ELF-1 (cell line): ENCODE results near the gene SCYGR1.
A peak's percentile ranks its signal among the peaks of the same experiment; 100 is the strongest.
"Not testable (repeated sequence)": the region's sequence is repeated elsewhere in the genome, so short reads cannot be mapped to it uniquely, and the experiment has no call there.

Source experiments
- DNase-seq: peaks from one replicate; pipeline ENCODE4 v3.0.0-alpha.2; 2016; ENCODE audit warnings: low read depth, low spot score

The SCYGR1 gene, protein sequence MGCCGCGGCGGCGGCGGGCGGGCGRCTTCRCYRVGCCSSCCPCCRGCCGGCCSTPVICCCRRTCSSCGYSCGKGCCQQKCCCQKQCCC

DNA sequence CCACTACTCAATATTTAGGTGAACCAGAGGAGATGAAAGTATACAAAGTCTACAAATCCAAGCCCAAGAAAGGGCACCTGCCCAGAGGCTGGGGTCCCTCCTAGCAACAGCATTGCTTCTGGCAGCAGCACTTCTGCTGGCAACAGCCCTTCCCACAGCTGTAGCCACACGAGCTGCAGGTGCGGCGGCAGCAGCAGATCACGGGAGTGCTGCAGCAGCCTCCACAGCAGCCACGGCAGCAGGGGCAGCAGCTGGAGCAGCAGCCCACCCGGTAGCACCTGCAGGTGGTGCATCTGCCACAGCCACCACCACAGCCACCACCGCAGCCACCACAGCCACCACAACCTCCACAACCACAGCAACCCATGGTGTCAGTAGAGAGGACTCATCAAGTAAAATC, at the start of gene SCYGR1:
Gene SCYGR1 (minus strand): TSS at position 367 of the 400 bp plus-strand sequence. CDS start 0 bp downstream, at position 367.
- not testable (repeated sequence) for DNase-seq

DNA sequence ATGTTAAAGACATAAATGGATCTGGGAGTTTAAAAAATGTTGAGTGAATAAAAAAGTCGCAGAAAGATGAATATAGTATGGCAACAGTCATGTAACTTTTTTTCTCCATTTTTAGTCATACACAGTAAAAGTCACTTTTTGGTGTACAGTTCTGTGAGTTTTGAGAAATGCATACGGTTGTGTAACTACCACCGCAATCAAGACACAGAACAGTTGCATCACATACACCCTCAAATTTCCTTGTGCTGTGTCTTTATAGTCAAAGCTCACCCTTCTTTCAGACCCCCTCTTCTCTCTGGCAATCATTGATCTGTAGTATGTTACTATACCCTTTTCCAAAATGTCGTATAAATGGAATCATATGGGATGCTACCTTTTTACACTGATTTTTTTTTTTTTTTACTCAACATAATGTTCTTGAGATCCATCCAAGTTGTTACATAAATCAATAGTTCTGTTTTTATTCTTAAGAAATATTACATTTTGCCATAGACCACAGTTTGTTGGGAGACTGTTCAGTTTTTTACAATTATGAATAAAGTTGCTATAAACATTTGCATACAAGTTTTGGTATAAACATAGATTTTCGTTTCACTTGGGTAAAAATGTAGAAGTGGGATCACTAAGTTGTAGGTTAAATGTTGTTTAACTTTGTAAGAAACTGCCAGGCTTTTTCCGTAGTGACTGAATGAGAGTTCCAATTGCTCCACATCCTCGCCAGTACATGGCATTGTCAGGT, 48.9 kb upstream of the SCYGR1 start:
- DNase-seq, result no peak

DNA sequence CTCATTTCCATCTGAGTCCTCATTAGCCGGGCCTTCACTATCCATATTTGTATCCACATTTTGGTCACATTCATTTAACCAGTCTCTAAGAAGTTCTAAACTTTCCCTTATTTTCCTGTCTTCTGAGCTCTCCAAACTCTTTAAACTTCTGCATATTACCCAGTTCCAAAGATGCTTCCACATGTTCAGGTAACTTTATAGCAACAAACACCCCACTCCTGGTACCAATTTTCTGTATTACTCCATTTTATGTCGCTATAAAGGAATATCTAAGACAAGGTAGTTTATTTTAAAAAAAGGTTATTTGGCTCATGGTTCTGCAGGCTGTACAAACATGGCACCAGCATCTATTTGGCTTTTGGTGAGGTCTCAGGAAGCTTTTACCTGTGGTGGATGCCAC, 45.4 kb upstream of the SCYGR1 start:
- no peak for DNase-seq

DNA sequence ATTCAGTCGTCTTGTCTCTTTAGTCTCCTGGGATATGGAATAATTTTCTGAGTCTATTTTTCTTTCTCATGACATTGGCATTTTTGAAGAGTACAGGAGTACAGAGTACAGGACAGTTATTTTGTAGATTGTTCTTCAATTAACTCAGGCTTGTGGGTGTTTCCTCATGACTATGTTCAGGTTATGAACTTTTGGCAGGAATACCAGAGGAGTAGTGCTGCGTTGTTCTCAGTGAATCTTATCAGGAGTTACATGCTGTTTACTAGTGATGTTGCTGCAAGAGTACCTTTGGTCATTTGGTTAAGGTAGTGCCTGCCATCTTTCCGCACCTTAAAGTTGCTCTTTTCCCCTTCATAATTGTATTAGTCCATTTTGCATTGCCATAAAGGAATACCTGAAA, 42.9 kb upstream of the SCYGR1 start:
- no peak for DNase-seq

DNA sequence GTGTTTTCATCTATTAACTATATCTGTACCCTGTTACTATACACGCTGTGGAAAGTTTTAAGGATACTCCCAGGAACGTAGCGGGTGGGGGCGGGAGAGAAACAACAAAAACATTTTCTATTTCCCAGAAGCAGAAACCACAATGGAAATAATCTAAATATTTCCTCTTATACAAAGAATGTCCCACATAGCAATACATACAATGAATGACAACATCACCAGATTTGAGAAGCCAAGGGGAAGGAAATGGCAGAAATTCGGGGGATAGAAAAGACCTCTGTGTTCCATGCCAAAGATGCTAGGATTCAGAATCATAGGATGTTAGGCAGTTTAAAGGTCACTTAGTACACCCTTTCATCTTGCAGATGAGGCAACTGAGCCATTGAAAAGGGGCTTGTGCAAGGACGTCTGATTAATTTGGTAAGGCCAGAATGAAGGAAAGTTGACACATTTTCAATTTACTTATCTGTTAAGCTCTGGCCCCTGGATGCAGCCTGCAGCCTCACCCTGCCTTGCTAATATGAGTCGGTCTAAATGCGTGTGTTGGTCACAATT, 41.1 kb upstream of the SCYGR1 start:
- DNase-seq, result no peak

DNA sequence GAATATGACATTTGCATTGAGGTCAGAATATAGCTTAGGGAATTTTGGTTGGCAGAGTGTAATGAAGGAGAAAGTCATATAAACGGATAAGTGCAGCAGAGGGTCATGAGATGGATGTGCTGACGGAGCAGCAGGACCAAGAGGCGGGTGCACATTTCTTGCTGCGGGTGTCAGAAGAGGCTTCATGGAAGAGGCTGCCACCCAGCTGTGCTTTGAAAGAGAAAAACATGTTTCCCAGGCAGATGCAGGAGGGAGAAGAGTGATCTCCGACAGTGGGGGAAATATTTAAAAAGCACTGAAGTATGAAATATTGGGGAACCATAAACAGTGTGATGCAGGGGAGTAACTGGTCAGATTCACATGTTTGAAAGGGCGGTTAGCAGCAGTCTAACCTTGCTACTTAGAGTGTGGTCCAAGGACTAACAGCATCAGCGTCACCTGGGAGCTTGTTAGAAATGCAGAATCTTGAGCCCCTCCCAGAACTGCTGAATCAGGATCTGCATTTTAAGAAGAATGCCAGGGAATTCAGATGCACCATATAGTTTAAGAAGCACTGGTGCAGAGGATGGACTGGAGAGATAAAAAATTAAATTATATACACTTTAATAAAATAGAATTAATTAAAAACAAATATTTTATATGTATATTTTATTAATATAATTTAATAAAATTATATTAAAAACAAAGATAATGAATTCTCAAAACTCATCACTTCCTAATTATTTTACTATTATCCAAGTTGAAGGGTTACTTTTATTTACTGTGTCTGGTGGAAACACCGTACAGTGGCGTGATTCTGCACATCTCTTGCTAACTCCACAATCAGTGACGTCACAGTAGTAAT, 36.1 kb upstream of the SCYGR1 start:
- no peak for DNase-seq

DNA sequence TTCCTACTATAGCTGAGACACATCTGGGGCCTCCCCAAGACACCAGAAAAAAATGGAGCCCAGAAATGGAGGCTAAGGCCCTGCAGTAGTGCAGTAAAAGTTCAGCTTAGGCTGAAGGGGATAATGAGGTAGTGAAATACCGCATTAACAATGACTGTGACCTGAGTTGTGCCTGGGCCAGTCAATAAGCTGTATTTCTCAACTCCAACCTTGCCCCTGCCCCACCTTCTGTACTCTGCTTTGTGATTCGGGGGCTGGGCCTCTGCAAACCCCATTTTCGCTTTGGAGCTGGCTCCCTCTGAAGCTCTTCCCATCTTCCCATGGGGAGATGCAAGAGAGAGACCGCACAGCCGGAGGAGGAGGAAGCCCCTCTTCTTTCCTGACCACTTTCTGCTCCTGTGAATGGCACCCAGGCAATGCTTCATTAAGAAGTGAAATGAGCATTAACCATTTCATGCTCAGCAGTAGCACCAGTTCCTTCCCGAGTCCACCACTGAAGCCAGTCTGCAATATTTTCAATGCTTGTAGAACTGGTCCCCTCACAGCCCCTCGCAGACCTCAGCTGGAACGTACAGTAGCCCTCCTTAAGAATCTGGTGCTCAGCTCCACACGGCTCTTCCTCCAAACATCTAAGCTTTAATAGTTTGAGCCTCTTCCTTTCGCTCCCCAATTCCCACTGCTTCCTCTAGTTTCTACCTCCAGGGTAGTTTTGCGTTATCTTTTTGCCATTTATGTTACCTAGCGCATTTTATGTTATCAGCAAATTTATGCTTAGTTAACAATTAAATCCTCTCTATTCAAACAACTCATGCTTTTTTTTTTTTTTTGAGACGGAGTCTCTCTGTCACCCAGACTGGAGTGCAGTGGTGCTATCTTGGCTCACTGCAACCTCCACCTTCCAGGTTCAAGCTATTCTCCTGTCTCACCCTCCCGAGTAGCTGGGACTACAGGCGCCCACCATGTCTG, 32.6 kb upstream of the SCYGR1 start:
- no peak for DNase-seq

DNA sequence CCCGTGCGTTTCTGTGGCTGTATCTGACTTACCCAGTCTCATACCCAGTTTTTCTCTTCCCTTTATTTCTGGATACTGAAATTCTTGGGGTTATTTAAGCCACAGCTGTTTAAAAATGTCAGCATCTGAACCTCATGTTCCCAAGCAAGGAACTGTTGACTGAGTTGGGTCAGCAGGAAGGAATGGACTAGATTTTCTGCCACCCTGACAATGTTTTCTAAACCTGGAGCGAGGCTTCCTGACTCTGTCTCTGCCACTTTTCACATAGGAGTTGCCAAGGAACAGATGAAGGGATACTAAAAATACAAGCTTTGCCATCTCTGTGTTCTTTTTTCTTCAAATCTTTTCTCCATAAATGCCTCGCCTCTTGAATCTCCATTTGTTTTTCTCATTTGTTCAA, 29.0 kb upstream of the SCYGR1 start:
- DNase-seq, result no peak

DNA sequence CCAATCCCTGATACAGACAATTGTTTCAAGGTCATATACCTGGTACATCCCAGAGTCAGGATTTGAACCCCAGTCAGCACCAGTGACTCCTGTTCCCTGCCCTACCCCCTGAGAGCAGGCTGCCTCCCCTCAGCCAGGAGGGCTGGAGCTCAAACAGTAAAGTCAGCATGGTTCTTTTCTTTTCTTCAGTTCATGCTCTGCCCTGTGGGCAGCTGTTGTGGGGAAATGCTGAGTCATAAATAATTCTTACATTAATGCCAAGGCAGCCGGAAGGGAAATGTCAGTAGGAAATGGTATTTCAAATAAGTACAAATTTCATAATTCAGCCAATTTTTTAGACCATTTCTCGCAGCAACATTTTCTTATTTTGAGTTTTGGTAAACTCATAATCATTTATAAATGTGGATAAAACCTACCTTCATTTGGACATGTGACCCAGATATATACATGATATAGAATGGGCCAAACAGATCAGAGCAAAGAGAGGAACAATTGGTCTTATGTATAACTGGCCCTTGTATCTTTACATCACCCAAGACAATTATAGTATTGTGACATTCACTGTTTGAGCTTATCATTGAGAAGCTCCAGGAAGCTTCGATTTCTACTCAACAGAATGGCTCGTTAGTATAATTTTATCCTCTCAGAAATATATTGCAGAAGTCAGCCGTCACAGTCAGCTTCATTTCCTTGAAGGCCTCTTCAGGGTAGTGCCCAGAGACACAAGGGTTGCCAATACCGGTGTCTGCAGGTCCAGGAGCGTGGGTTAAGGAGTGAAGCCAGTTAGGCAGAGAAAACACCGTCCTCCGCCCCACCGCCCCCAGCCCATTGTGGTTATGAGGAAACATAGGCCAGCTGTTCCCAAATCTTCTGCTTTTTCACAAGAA, 28.0 kb upstream of the SCYGR1 start:
- DNase-seq, result no peak

DNA sequence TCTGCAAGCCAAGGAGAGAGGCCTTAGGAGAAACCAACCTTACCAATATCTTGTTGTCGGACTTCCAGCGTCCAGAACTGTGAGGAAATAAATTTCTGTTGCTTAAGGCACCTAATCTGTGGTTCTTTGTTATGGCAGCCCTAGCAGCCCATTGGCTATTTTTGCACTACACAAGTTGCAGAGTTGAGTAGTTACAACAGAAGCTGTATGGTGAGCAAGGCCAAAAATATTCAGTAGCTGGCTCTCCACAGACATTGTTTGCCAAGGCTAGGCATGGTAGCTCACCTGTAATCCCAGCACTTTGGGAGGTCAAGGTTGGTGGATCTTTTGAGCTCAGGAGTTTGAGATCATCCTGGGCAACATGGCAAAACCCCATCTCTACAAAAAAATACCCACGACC, 27.1 kb upstream of the SCYGR1 start:
- DNase-seq, result no peak

DNA sequence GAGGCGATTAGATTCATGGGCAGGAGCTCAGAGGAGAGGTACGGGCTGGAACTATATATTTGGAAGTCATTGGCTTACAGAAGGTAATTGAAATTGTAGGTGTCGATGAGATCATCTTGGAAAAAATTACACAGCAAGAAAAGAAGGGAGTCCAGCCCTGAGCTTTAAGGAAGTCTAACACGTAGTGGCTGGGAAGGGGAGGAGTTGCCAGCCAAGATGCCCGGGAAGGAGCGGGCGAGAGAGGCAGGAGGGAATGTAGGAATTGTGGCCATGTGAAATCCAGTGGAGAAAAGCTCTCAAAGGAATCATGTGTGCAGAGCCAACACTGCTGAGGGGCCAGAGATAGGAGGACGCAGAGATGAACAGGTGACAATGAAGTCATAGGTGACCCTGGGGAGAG, 25.6 kb upstream of the SCYGR1 start:
- DNase-seq, result no peak

DNA sequence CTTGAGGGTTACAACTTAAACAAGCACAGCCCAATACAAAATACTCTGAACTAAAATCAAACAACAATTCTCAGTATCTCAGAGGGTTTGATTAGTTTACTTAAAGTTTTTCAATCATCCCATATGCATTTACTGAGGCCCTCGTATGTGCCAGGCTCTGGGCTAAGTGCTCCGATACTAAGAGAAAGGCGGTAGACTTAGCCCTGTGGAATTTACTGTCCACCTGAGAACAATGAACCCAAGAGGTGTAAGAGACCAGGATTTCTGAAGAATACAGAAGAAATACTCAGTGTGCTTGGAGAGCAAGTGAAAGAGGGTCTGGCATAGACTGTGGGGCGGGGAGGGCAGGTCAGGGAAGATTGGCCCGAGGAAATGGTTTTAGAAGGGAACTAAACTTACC, 25.1 kb upstream of the SCYGR1 start:
- no peak for DNase-seq

DNA sequence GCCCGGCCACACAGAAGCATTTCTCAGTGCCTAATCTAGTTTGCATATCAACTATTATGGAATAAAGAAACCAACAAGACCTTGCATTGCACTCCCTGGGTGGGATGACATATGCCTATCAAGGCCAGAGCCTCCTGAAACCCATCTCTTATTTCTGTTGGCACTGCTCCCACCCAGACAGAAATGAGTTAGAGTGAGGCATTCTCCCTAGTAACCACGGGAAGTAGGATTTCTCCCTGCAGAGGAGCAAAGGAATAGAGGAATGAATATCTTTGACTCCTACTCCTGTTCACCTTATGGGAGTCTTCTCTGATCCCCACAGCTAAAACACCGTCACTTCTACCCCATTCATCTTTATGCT, 24.2 kb upstream of the SCYGR1 start:
- no peak for DNase-seq

DNA sequence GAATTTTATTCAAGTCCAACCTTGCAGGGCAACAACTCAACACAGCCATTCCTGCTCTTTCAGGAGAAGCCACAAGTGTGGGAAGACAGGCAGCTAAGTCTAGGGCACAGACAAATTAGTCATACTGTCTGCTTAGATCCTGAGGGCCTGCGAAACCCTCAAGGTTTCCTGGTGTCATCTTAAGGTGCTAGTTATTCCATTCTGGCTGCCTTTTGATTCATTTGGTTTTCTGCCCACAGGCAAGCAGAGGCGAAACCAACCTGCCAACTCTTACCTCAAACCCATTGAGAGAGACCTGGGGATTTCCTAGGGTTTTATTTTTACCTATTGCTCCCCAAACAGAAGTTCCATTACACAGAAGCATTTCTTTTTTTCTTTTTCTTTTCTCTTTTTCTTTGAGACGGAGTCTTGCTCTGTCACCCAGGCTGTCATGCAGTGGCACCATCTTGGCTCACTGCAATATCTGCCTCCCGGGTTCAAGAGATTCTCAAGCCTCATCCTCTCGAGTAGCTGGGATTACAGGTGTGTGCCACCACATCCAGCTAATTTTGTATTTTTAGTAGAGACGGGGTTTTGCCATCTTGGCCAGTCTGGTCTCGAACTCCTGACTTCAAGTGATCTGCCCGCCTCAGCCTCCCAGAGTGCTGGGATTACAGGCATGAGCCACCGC, 23.7 kb upstream of the SCYGR1 start:
- DNase-seq, result no peak

DNA sequence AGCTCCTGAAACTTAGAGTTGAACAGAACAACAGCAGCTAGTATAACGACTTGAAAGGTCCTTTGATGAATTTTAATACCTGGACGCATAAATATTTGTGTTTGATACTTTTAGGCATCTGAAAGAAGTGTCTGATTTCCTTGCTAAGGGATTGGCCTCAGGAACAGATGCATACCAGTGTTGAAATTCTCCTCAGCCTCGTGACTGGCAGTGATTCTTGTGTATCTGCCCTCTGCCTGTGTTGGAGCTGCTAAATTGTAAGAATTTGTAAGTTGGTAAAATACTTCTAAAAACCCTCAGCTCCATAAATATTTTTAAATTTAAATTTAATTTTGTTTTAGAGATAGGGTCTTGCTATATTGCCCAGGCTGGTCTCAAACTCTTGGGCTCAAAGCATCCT, 22.4 kb upstream of the SCYGR1 start:
- DNase-seq, result no peak

DNA sequence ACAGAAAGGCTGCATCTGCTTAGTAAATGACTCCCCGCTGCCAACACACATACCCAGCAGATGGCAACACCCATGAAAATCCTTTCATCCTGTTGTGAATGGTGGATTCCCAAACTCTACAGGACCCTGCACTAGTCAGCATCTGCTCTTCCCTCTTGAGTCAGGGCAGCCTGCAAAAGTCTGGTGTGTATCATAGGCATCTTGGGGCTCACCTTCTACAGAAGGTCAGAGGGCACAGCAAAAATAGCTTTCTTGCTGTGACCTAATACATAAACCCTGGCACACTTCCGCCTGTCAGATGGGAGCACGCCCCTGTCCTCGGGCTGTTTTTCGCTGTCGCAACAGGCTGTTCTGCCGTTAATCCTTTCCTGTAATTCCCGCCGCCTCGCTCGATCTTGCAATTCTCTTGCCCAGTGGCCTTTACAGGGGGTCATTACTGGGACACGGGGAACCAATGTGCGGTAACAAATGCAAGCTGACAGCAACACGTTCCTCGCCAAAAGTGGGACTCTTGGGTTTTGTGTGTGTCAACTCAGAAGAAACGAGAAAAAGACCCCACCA, 19.9 kb upstream of the SCYGR1 start:
- DNase-seq, result peak; percentile 83

DNA sequence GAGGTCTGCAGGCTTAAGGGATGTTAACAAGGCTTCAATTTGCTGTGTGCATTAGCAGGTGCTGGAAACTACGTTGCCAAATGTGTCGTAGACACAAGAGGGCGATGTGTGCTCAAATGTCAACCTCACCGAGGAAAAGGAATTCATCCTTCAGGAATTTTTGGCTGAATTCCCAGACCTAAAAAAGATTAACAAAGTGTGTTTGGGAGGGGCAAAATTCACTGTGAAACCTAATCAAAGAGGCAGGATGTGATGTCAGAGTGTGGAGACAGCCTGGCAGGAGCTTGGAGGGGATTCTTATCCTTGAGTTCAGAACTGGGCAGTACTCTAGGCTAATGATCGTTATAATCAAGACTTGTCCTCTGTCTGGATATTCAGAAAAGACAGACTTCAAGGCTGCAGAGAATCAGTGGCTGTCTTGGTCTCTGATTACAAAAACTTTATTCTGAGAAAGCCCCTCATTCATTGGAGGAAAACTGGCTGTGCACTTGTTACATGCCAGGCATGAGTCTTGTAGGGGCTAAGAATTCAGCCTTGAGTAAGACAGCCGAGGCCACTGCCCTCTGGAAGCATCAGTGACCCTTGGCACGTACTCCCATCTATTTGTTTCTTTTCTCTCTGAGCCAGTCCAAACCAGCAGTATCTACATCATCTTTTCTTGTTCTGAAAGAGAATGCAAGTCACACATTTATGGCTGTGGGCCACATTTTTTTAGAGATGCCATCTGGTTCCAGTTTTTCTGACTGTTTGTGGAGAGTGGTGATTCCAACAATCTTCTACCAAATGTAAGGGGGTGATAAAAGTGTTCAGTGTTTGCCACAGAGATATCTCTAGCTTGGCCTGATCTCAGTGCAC, 18.7 kb upstream of the SCYGR1 start:
- DNase-seq, result peak; percentile 85

DNA sequence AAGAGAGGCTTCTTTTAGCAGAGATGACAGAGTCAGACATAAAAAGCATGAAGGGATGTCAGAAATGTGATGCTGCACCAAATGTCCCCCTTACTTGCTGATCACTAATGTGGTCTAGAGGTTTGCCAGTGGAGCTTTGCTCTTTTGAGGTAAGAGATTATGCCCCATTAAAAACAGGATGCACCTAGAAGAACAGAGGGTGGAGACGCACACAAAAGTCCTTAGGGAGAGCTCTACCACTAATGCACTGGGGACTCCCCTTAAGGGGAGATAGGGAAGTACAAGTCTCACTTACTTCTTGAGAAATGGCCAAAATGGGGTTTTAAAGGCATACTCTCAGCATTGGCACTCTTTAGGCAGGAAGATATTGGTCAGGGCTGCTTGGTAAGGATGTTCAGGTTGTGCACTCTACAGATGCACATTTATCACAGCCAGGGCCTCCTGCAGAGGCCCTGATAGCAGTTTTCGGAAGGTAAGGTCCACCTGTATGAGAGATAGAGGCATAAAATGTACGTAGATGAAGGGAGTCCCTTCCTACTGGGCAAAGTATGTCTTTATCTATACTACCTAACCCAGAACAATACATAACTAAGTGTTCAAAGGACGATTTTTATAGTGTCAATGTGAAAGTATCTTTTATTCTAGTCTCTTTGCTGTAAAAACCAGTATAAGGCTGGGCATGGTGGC, 17.0 kb upstream of the SCYGR1 start:
- no peak for DNase-seq
